Neural cell (in vitro differentiated cells): ENCODE data around the gene PRKCA.

ENCODE experiments used
- TAF1 ChIP-seq: IDR thresholded peaks from 2 replicates; pipeline ENCODE4 v1.6.1; 2012; ENCODE audit warnings: low read depth
- TF ChIP-seq, protein P1 (sequence below): fragments of 450-650 bp; IDR thresholded peaks from 2 replicates; pipeline ENCODE4 v1.5.1; 2014; ENCODE audit warnings: antibody characterized with exemption, mild to moderate bottlenecking, moderate library complexity; ENCODE audit not compliant: poor library complexity, severe bottlenecking

DNA sequence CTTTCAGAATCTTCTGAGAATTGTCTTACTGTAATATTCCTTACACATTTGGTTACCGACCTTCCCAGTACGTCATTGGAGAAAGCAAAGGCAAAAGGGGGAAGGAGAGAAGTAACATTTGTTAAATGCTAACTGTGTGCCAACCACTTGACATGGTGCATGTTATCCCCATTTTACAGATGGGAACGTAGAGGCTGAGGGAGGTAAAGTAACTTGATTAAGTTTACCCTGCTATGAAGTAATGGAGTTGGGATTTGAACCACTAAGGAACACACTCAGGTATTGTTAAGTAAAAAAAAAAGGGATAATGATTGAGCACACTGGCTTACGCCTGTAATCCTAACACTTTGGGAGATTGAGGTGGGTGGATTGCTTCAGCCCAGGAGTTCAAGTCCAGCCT, 156.4 kb downstream of the PRKCA start:
- TF ChIP-seq, protein P1, sequence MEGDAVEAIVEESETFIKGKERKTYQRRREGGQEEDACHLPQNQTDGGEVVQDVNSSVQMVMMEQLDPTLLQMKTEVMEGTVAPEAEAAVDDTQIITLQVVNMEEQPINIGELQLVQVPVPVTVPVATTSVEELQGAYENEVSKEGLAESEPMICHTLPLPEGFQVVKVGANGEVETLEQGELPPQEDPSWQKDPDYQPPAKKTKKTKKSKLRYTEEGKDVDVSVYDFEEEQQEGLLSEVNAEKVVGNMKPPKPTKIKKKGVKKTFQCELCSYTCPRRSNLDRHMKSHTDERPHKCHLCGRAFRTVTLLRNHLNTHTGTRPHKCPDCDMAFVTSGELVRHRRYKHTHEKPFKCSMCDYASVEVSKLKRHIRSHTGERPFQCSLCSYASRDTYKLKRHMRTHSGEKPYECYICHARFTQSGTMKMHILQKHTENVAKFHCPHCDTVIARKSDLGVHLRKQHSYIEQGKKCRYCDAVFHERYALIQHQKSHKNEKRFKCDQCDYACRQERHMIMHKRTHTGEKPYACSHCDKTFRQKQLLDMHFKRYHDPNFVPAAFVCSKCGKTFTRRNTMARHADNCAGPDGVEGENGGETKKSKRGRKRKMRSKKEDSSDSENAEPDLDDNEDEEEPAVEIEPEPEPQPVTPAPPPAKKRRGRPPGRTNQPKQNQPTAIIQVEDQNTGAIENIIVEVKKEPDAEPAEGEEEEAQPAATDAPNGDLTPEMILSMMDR = no peak
- no peak for TF ChIP-seq TAF1
